ENCODE data around the gene SLC4A2. TPM values are rescaled to one million over a fixed set of nuclear protein-coding genes. Genes with fewer than 3 reads are reported as not detected.

SLC4A2 gene
- total RNA-seq, 4 donors from 2014 or later = 39.8 to 53.7 (median 45.0) TPM

DNA sequence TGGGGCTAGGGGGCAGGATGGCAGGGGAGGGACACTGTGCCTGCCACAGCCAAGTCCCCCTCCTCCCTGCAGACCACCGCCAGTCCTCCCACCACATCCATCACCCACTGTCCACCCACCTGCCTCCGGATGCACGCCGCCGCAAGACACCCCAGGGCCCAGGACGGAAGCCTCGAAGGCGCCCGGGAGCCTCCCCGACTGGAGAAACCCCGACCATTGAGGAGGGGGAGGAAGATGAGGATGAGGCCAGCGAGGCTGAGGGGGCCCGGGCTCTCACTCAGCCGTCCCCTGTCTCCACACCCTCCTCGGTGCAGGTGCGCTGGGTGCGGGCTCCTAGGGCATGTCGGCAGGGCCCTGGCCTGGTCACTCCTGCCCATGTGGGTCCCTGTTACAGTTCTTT is 5.1 kb downstream of the SLC4A2 start:
- TF ChIP-seq CTCF (IDR thresholded peaks at IDR 0.05) = no peak
- TF ChIP-seq POLR2A (IDR thresholded peaks at IDR 0.05) = no peak
- DNase-seq = no peak
- no peaks in the 10 kb centered on the region for H3K27me3 ChIP-seq
- H3K4me1 ChIP-seq = peaks cover 26 to 44% (median 36%) of the 10 kb centered on the region in 3 donors
- H3K27ac ChIP-seq = no peak overlapping the region
- 80 to 91% methylated on average over 1 to 6 of the region's 18 CpGs for WGBS, 2 donors
- no peak overlapping the region for H3K4me3 ChIP-seq
- no peaks in the 10 kb centered on the region for H3K9me3 ChIP-seq
- peaks cover 15 to 75% (median 51%) of the 10 kb centered on the region in 3 donors for H3K36me3 ChIP-seq
- intact Hi-C loops (cut with DNase I) = no loop called here

DNA sequence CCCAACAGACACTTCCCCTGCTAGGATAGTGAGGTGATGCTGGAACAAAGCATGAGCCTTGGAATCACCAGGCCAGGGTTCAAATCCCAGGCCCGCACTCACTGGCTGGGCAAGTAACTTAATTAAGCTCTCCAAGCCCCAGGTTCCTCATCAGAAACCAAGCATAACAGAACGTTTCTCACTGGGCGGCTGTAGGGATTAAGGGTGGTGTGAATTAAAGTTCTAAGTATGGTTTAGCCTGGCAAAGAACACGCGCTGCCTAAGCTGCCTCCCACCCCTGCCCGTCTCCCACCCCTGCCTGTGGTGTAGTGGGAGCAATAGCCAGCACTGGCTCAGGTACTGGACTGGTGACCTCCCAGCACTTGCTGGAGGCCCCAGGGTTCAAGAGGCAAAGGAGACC is 5.6 kb downstream of the SLC4A2 start:
- no peak for DNase-seq
- Histone ChIP-seq H3K27me3 (no peaks in the 10 kb centered on the region), H3K36me3 (peaks cover 15 to 80% (median 57%) of the 10 kb centered on the region in 3 donors), H3K9me3 (no peaks in the 10 kb centered on the region), H3K4me1 (peaks cover 26 to 42% (median 34%) of the 10 kb centered on the region in 3 donors), H3K4me3 (no peak overlapping the region), H3K27ac (no peak overlapping the region)
- intact Hi-C loops (cut with DNase I) = no loop called here
- WGBS, 2 donors = 81 to 100% methylated on average over 3 to 4 of the region's 6 CpGs
- TF ChIP-seq POLR2A (IDR thresholded peaks at IDR 0.05) (no peak), CTCF (IDR thresholded peaks at IDR 0.05) (no peak)

- 86 to 97% methylated on average over 11 to 14 of the region's 14 CpGs for WGBS, 2 donors
- intact Hi-C loops (cut with DNase I) = no loop called here
- peaks cover 17 to 86% (median 62%) of the 10 kb centered on the region in 3 donors for H3K36me3 ChIP-seq
- DNase-seq = no peak
- H3K4me3 ChIP-seq = no peak overlapping the region
- no peaks in the 10 kb centered on the region for H3K27me3 ChIP-seq
- H3K4me1 ChIP-seq = peaks cover 23 to 36% (median 29%) of the 10 kb centered on the region in 3 donors
- TF ChIP-seq POLR2A (IDR thresholded peaks at IDR 0.05) (no peak), CTCF (IDR thresholded peaks at IDR 0.05) (no peak)
- no peaks in the 10 kb centered on the region for H3K9me3 ChIP-seq
- H3K27ac ChIP-seq = no peak overlapping the region
These were observed 6.1 kb downstream of the SLC4A2 start for GRCh38 chr7:151065516-151065915.

- H3K4me1 ChIP-seq = peaks cover 14 to 27% (median 19%) of the 10 kb centered on the region in 3 donors
- intact Hi-C loops (cut with DNase I) = no loop called here
- TF ChIP-seq CTCF (IDR thresholded peaks at IDR 0.05) (no peak), POLR2A (IDR thresholded peaks at IDR 0.05) (no peak)
- H3K4me3 ChIP-seq = no peak overlapping the region
- no peak for DNase-seq
- no peak overlapping the region for H3K27ac ChIP-seq
- H3K27me3 ChIP-seq = no peaks in the 10 kb centered on the region
- no peaks in the 10 kb centered on the region for H3K9me3 ChIP-seq
- 93% methylated on average over 16 of the region's 39 CpGs for WGBS, 2 donors
- H3K36me3 ChIP-seq = peaks cover 26 to 95% (median 71%) of the 10 kb centered on the region in 3 donors
These were observed 7.0 kb downstream of the SLC4A2 start for GRCh38 chr7:151066273-151066974.

GRCh38 chr7:151068069-151068773 is 8.8 kb downstream of the SLC4A2 start:
- H3K36me3 ChIP-seq = peaks cover 35 to 100% (median 83%) of the 10 kb centered on the region in 3 donors
- 87 to 89% methylated on average over 8 to 10 of the region's 12 CpGs for WGBS, 2 donors
- no peaks in the 10 kb centered on the region for H3K27me3 ChIP-seq
- intact Hi-C loops (cut with DNase I) = no loop called here
- DNase-seq = no peak
- H3K27ac ChIP-seq = no peak overlapping the region
- TF ChIP-seq CTCF (IDR thresholded peaks at IDR 0.05) = no peak
- no peak for TF ChIP-seq POLR2A (IDR thresholded peaks at IDR 0.05)
- no peak overlapping the region for H3K4me3 ChIP-seq
- H3K4me1 ChIP-seq = peaks cover 0 to 9% (median 1%) of the 10 kb centered on the region in 3 donors
- H3K9me3 ChIP-seq = no peaks in the 10 kb centered on the region
